SIG-M5 (cell line): ENCODE results near the gene CNTN2.

Experiments
- DNase-seq: peaks from one replicate; lab custom pipeline; 2025; lab: John Stamatoyannopoulos, UW

The CNTN2 gene

DNA sequence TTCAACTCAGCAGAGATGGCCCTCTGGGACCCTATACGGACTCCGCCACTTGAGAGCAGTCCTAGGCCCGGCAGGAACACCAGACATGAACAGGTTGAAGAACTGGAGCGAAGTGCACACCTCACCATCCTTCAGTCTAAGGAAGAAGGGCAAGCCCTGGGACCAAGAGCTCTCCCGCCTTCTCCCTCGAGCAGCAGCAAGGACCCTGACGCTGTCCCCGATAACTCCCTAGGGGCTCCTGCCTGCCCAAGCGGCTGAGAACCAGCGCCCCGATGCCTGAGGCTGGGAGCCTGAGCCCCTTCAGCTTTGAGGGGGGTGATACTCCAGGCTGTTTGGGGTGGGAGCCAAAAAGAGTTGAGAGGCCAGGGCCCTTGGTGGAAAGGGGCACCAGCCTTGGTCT is 31.1 kb downstream of the CNTN2 start:
- DNase-seq = no peak

DNA sequence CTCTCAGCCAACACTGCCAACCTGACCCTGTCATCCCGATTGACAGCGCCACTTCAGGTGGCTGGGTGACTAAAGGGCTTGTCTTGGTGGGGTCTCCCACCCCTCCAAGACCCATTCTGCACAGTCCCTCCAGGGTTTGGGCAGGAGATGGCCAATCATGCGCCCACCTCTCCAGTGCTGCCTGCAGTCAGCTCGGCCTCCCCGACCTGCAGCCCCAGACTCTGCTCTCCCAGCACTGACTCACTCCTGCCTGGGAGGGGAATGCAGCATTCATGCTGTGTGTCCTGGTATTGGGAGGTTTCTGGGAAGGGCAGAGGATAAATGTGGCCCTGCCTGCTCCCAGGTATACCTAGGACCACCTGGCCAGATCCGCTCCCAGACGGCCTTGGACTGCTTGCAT is 31.5 kb downstream of the CNTN2 start:
- DNase-seq = no peak

DNA sequence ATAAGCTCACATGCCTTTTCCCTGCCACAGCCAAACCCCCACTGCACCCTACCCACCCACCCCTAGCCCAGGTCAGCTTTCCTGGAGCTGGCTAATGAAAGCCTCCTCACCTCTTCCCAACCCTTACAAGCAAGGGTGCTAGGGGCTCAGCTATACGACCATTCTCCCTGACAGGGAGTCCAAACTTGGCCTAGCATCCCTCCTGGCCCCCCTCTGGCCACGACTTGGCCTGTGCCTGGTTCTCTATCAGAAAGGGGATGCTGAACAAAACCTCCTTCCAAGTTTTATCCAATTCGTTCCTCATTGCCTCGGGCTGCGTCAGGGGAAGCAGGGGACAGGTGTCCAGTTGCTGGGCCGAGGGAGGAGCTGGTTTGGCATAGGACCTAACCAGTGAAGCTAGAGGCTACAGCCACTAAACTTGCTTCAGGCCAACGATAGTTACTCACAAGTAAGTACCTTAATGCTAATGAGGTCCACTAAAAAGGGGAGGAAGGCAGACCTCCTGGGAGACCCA is 32.7 kb downstream of the CNTN2 start:
- no peak for DNase-seq

DNA sequence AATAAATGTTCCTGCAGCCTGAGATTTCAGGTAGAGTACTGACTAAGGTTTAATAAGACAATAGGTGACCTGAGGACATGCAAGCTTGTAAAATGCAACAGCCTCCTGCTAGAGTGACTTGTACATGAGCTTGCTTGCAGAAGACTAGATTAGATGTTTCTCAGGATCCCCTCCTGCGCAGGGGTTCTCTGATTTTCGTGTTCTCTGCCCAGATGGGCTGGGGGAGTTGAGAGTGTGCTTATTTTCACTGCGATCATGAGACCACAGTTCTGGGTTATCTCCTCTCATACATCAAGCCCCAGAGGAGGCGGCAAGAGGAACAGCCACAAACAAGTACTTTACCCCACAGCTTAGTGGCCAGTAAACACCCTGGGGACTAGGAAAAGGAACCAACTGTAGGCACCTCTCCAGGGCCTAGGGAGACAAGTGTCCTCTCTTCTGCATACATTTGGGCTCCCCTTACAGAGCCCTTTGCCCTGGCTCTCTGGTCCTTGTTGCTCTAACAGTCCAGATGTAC is 33.3 kb downstream of the CNTN2 start:
- no peak for DNase-seq

- no peak for DNase-seq
These were observed 34.3 kb downstream of the CNTN2 start for GRCh38 chr1:205077158-205077933.

DNA sequence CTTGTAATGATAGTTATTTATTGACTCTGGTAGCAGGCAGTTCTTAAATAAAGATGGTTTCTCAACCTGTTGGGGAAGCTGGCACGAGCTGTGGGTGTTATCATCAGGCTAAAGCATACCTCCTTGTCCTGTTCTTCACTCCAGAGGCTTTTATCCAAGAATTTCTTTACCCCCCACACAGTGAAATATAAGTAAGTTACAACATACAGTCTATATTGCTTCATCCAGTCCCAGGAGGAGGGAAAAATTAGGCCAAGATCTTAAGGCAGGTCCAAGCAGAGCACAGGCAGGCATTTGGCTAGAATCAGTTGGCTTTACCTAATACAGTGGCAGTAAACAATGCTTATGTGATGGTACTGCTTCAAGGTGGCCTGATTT is 34.9 kb downstream of the CNTN2 start:
- no peak for DNase-seq

DNA sequence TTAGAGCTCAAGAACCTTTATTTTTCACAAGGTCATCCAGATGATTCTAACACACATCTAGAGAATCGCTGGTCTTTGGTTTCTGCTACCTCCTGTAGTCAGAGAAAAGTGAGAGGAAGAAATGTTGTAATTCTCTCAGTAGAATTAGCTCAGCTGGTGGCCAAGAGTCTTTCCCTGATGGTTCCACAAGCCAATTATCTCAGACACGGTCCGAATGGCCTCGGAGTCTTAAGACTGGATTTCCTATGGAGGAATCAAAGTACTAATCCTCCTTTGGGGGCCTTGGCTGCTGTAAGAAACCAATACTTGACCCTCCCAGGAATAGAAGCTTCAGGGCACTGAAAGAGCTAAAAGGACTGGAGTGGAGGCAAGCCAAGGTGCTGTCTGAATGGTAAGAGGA is 39.4 kb downstream of the CNTN2 start:
- no peak for DNase-seq

DNA sequence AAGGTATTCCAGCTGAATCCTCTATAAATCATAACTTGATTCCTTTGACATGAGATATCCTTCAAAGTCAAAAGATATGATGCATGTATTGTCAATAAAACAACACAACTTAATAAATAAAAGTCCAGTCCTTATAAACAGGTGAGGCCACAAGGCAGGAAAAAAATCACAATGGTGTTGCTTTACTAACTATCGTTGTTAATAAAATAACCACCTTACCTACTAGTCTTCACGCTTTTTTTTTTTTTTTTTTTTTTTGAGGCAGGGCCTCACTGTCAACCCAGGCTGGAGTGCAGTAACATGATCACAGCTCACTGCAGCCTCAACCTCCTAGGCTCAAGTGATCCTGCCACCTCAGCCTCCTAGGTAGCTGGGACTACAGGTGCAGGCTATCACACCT is 41.3 kb downstream of the CNTN2 start, which contains the start of gene TMEM81:
Gene TMEM81, minus strand, starts transcription at position 101 of the 400 bp plus-strand sequence. CDS start 140 bp downstream, outside the sequence.
- no peak for DNase-seq

DNA sequence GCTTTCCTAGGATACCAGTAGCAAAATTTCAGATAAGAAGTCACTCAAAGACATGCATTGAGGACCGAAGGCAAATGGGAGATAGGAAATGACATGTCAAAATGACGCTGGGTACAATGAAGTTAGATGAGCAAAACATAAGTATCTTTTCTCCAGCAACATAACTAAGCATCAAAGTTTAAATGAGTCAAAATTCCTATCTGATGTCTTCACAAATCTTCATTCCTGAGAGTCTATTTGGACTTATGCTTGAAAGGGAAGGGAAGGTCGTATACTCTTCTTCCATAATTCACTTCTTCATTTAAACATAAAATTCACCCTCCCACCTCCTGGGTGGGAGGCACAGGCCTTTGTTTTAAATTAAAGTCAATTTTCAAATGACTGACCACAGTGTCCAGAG is 45.3 kb downstream of the CNTN2 start:
- DNase-seq = no peak

DNA sequence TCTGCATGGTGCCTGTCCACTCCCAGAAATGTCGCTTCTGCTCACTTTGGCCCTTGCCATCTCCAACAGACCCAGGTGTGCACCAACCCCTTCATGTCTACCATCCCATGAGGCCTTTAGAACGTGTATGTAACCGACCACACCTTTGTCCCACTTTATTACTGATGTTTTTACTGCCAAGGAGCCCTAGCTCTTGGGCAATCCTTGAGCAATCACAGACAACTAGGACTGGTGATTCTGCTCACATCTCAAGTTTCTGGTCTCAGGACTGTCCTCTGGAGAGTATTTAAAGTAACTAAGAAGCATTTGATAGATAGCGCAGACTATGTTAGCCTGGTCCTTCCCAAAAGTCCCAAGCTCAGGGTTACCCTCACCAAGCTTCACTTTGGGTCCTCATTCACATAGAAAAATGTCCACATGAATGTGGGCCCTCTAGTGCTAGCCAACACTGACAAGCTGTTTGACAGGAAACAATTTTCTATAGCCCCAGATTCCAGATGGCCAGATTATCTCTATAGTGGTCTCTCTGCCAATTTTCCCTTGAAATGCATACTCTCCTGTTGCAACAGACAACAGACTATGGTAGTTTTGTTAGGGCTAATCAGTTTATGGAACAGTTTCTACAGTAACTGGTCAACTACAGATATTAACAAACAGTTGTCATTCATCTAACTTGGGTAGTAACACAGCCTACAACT is 48.2 kb downstream of the CNTN2 start:
- DNase-seq = no peak

DNA sequence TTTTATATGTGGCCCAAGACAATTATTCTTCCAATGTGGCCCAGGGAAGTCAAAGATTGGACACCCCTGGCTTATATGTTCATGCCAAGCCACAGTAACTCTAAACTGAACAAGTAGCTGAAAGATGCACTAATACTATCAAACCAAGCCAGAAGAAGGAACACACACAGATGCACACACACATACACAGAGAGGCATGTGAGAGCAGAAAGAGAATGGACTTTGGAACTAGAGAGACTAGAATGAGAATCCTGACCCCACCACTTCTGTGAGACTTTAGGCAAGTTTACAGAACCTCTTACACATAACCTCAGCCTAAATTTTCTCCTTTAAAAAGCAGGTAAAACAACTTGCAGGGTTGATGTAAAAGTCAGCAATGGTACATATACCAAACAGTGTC is 52.4 kb downstream of the CNTN2 start:
- no peak for DNase-seq

- no peak for DNase-seq
These were observed 55.2 kb downstream of the CNTN2 start for GRCh38 chr1:205098242-205098641.

GRCh38 chr1:205102404-205102803 is 59.4 kb downstream of the CNTN2 start:
- no peak for DNase-seq

GRCh38 chr1:205107327-205107726 is 64.3 kb downstream of the CNTN2 start:
- no peak for DNase-seq

DNA sequence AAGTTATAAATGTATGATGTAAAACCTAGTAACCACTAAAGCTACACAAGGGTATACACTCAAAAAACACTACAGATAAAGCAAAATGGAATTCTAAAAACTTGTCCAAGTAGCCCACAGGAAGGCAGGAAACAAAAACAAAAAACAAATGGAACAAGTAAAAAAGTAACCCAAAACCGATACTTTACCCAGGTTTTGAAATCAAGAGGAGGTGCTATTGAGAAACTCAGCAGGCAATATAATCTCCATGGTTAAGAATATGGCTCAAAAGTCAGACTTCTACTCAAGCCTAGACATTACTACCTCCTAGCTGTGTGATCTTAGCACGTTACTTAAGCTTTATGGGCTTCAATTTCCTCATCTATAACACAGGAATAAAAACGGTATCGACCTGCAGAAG is 65.5 kb downstream of the CNTN2 start:
- no peak for DNase-seq

GRCh38 chr1:205109269-205109668 is 66.3 kb downstream of the CNTN2 start:
- no peak for DNase-seq

- DNase-seq = no peak
These were observed 66.7 kb downstream of the CNTN2 start for GRCh38 chr1:205109711-205110110.

GRCh38 chr1:205111354-205111753 is 68.3 kb downstream of the CNTN2 start:
- no peak for DNase-seq

DNA sequence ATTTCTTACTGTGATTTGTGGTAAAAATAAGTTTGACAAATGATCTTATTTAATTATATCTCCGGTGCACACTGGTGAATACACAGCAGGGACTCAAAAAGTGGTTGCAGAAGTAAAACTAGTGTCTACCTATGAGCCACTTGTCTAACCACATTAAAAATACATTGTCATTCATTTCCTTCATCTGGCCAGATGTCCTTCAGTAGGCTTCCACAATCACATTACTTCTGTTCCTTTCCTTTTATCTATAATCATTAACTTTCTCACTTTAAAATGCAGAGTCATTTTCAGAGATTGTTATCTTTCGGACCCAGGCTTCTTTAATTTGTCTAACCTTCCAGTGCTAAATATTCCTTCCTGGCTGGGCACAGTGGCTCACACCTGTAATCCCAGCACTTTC is 75.7 kb downstream of the CNTN2 start:
- no peak for DNase-seq

DNA sequence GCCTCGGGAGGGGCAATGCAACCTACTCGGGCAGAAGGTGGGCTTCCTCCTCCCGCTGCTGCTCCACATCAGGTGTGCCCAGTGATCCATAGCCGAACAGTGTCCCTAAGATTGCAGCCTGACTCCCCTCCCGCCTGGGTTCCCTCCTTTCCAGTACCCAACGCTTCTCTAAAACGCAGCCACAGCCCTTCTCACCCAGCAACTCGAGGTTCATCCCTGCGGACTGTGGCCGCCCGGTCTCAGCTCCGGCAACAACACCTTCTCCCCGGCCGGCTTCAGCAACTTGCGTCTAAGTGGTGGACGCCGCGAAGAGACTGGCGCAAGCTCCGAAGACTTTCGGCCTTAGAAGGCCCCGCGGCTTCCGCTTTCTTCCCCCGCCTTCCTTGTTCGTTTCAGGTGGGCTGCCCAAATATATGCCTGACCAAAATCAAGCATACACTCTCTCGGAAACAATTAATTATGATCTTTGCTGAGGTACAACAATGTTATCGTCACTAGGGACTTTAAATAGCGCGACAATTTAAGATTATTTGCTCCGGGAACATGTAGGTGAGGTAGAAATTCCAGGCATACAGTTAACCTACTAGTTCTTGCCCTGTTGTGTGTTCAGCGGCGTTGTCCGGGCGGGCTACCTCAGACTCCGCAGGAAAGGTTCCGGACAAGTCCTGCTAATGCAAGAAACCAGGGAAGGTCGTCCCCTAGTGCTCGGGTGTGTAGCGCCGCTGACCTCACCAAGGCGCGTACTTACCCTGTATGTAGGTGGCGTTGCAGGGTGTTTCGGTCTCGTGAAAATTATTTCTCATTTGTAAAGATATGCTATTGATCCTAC is 78.9 kb downstream of the CNTN2 start, which contains the start of gene RBBP5:
Gene RBBP5, minus strand, starts transcription at position 319 of the 829 bp plus-strand sequence. Its CDS starts 105 bp downstream, at position 214.
- peak; percentile 97 for DNase-seq

DNA sequence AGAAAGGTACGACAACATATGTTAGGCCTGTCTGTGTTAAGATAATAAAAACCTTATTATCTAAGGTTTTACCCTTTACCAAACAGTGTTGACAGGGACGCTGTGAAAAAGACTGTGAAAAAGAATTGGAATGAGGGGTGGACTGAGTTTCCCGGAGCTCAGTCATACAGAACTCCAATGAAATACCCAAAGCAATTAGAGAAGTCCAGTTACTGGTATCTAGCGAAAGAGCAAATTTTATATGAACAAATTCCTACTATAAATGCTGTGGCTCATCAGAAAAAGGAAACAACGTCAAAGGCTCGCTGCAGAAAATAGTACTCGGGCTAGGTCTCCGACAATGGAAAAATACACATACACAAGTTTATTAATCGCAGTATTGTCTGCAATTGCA is 79.5 kb downstream of the CNTN2 start:
- no peak for DNase-seq

DNA sequence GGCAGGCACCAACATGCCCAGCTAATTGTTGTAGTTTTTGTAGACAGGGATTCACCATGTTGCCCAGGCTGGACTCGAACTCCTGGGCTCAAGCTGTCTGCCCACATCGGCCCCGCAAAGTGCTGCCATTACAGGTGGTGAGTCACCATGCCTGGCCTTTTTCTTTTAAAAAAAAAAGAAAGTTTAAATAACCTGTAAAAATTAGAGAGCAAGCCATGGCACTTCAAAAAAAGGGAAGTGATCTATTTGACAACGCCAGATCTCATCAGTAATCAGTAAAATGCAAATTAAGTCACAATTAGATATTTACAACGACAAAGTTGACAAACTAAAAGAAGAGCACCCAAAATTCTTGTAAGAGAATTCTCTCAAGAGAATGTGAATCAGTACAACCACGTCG is 81.7 kb downstream of the CNTN2 start:
- no peak for DNase-seq
